ENCODE measurements around the gene SENP2. TPM values are rescaled to one million over a fixed set of nuclear protein-coding genes. Genes with fewer than 3 reads are reported as not detected.
"Not testable (repeated sequence)": the region's sequence is repeated elsewhere in the genome, so short reads cannot be mapped to it uniquely, and the experiment has no call there.

Gene SENP2
- total RNA-seq, 1 donor from 2014 or later = 25.1 TPM

DNA sequence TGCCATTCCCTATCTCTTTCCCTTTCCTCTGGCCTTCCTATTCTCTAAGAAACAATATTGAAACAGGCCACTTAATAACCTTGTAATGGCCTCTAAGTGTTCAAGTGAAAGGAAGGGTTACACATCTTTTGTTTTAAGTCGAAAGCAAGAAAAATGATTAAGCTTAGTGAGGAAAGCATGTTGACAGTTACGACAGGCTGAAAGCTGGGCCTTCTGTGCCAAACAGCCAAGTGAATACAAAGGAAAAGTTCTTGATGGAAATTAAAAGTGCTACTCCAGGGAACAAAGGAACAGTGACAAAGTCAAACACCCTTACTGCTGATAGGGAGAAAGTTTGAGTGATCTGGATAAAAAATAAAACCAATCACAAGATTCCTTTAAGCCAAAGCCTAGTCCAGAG lies 54.2 kb downstream of the SENP2 start:
- intact Hi-C loops (cut with DNase I) = no loop called here
- ATAC-seq (no peak), DNase-seq (ENCODE audit: missing footprints) (no peak)

DNA sequence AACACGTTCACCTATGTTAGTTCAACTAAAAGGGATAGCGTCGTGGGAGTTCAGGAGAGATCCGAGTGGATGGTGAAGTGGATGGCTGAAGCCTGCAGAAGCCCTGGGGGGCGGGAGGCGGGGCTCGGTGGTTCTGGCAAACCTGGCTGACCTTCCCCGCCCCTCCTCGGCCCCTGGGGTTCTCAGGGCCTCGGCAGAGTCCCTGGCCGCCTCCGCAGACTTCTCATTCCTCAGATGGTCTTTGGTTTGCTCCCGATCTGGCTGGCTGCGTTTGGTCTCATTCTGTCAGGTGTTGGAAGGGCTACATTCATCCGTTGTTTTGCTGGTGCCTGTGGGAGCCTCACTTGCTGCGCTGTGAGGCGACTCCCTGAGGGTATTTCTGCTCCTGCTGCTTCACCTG lies 59.1 kb downstream of the SENP2 start:
- intact Hi-C loops (cut with DNase I); ATAC-seq; DNase-seq (ENCODE audit: missing footprints): not testable (repeated sequence)

DNA sequence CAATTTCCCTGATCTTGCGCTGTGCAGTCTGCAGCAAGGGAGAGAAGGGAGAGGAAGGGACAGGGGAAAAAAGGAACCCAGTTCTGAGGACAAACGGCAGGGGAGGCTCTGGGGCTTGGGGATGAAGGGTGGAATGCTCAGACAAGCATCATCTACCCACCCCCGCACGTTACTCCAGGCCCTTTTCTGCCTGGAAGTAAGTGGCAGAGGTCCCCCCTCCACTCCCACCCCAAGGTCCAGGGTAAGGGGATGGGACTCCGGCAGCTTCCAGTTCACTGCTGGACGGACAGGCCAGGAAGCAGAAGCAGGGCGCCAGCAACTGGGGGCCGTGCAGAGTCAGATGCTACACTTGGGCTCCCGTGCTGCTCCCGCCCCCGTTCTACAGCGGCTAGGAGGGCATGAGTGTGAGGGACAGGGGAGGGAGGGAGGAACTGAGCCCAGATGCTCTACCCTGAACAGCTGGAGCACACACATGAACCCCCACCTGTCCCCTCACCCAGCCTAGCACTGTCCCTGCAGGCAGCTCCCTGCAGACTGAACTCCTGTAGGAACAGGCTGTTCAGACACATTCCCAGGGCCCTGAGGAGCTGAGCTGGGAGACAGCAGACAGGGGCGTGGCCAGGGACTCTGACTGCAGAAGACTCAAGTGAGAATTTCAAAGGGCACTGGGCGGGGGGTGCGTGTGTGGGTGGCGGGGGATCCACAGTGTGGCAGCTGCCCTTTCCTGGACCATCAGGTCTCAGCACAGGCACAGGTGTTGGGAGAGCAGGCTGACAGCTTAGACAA lies 59.7 kb downstream of the SENP2 start:
- no peak for DNase-seq (ENCODE audit: missing footprints)
- ATAC-seq = no peak
- intact Hi-C loops (cut with DNase I) = no loop called here

DNA sequence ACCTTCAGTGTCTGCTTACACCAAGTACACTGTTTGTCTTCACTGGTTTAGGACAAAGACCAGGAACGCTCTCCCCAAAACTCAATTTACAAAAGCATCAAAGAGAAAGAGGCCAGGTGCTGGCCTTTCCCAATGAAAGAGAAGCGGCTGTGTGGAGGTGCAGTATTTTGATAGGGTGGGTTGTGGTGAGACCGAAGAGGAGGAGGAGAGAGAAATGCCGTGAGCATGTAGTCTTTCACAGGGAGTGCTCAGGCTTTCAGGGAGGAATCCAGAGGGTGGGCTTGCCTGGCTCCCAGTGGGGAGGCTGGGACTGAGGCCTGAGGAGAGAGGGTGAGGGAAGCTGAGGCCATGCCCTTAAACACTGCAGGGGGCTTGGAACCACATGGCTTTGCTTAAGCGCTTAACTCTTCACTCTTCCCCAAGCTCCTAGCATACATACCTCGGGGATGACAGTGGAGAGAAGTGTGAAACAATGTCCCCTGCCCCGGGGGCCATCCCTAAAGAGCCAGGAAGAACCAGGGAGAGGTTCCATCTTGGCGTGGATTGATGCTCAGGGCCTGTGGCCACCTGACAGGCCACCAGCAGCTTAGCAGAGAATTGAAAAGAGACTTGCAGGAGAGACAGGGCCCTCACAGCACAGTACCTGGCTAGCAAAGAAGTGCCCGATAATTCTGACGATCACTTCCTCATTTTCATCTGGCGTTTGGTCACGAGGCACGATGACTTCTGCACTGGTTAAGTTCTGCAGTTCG lies 60.5 kb downstream of the SENP2 start:
- ATAC-seq (no peak), DNase-seq (ENCODE audit: missing footprints) (no peak)
- intact Hi-C loops (cut with DNase I) = no loop called here

DNA sequence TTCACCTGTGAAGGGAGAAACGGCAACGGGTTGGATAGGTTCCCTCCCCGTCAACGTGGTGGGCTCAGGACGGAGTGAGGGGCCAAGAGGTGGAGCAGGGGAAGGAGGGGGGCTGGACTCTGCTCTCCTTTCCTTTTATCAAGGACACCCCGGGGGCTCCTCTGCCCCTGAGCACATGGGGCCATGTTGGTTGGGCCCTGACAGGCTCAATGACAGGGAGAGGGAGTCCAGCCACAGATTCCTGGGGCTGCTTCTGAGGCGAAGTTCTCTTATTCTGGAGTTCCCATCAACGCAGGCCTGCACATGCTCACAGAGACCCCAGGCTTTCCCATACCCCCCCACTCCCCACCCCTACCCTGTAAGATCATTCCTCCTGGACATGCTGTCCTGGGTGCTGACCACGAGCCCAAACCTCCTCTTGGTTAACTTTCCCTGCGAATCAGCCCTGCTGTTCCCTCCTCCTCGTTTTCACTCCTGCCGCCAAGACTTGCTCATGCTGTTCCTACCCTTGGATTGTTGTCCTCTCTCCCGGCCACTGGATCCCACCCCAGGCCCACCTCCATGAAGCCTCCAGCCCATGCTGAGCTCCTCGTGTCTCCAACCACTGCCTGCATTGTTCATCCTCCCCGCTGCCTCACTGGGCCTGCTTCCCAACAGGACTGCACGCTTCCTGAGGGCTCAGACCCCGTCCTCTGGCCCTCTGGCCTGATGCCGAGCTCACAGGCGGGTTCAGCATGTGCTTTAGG lies 61.2 kb downstream of the SENP2 start:
- ATAC-seq (no peak), DNase-seq (ENCODE audit: missing footprints) (no peak)
- intact Hi-C loops (cut with DNase I) = no loop called here

DNA sequence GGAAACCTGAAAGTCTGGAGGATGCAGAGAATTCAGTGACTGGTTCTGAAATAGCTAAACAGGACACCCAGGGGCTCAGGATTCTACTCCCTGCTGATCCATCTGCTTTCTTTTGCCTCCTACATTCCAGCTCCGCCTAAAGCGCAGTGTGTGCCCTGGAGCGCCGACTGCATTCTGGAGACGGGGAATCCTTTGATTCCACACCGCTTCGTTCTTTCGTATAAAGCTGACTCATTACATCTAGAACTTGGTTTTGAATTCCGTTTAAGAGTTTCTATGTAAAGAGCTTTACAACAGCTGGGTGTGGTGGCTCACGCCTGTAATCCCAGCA lies 61.8 kb downstream of the SENP2 start:
- no peak for ATAC-seq
- intact Hi-C loops (cut with DNase I) = no loop called here
- no peak for DNase-seq (ENCODE audit: missing footprints)

DNA sequence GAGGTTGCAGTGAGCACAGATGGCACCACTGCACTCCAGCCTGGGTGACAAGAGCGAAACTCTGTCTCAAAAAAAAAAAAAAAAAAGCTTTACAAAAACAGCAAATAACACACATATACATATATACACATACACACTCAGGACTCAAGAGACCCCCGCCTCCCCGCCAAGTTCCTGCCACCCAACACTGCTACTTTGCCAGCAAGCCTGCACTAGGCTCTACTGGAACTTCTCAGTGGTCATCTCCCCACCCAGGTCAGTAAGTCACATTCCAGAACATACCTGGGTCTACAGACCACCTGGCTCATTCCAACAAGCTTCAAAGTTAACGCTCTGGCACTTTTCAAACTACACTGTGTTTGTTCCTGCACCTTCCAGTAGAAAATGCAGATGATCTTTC lies 62.3 kb downstream of the SENP2 start:
- no peak for ATAC-seq
- DNase-seq (ENCODE audit: missing footprints) = no peak
- intact Hi-C loops (cut with DNase I) = no loop called here

DNA sequence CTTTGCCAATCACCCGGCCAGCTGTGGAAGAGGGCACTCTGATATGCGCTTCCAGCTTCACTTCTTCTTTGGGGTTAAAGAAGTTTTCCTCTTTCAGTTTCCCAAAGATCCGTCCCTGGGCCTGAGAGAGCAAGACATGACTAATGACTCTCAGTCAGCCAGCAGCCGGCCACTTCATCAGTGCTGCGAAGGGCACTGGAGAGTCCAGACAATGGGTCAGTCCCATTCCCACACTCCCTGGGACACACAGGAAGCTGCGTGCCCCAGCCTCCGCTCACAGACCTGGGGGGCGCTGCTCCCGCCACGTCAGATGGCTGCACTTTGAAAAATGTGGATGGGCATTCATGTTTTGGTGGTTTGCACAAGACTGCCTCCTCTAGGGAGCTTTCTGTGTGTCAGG lies 63.3 kb downstream of the SENP2 start:
- no peak for ATAC-seq
- no peak for DNase-seq (ENCODE audit: missing footprints)
- intact Hi-C loops (cut with DNase I) = no loop called here

DNA sequence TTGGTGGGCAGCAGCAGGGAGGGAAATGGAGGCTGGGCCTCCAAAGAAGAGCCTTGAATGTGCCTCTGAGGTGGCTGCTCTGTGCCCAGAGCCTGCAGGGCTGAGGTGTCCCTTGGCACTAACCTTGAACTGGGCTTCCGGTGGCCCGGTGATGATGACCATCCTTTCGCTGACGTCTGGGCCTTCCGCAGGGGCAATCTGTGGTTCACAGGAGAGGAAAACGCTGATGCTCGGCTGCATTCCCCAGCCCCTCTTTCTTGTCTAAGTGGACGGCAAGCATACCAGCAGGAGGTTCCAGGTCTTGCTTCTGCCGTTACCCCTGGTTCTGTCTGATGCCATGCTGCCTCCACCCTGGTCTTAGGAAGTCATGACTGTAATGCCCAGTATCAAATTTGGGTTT lies 65.9 kb downstream of the SENP2 start:
- DNase-seq (ENCODE audit: missing footprints) = no peak

DNA sequence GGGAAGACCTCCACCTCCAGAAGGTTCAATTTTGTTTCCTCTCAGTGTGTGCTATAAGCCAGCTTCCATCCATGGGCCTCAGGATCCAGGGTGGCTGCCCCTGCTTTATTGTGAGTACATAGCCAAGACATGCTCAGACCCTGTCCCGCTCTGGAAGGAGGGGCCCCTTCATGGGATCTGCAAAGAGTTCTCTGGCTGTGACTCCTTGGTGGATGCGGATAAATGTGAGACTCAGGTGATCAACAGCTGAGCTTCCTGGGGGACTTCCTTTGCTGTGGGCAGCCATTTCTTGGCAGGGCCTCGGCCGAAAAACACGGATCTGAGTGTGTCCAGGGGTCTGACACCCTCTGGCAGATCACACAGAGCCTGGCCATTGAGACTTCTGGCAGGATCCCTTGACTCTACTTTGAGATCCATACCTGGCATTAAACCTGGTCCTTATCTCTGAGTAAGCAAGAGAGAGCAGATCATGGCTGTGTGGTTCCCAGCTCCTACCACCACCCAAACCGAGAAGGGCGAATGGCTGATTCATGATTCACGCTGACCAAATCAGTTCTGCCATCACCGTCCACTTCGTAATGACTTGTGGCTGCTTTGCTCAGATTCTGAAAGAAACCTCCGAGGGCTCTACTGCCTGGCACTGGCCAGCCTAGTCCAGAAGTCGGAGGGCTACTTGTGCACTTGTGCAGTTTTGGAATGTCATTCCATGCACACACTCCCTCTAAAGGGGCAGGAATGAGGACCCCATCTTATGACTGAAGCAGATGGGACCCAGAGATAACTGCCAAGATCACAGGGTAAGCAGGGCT lies 68.1 kb downstream of the SENP2 start:
- DNase-seq (ENCODE audit: missing footprints) (no peak), ATAC-seq (no peak)

More for the DNA sequence above, 65.9 kb downstream of the SENP2 start:
- ATAC-seq = no peak
- intact Hi-C loops (cut with DNase I) = no loop called here

DNA sequence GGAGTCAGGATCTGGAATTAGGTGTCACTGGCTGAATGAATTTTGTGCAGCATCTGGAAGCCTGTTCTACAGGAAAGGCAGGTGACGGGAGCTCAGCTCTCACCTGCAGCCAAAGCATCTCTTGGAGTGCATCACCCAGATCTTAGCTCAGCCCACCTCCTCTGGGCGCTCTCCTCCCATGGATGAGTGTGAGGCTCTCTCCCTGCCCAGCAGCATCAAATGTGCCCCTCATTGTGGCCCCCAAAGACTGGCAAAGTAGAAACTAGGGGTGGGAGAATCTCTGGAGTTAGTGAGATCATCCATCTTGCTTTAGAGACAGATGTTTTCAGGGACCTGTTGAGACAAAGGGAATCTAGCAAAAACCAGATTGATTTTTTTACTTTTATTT lies 68.7 kb downstream of the SENP2 start:
- no peak for ATAC-seq
- no peak for DNase-seq (ENCODE audit: missing footprints)
- intact Hi-C loops (cut with DNase I) = no loop called here

More for the DNA sequence above, 68.1 kb downstream of the SENP2 start:
- intact Hi-C loops (cut with DNase I) = no loop called here

DNA sequence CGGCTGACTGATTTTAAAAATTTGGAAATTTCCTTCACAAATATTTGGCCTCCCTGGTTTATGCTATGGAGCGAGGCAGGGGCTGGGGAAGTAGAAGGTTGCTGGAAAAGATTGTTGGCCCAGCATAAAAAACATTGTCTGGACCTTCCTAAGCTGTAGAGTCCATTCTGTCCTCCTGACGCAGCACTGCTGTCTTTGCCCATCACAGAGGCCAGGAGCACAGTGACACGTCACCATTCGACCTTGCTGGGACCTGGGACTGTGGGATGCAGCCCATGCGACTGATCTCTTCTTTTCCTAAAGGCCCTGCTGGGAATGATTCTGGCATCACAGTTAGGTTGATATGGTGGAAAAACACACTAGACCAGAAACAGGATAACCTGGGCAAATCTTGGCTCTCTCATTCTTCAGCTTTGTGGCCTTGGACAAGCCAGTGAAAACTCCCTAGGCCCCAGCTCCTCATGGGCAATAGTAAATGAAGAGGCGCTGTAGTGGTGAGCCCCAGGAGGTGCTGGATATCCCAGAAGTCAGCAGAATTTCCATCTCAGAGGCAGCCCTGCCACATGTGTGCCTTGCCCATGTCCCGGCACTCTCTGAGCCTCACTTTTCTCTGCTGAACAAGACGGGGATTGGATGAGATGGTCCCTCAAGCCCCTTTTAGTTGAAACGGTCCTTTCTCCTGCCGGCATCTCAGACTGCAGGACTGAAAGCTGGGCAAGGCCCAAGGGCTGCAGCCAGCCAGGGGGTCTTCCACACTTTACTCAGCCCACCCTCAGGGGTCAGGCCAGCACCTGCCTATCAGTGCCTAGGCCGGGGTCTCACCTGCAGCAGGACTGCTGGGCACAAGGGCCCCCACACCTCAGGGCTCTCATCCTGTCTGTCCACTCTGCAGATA lies 69.6 kb downstream of the SENP2 start:
- DNase-seq (ENCODE audit: missing footprints) = no peak
- ATAC-seq = no peak
- intact Hi-C loops (cut with DNase I) = no loop called here

DNA sequence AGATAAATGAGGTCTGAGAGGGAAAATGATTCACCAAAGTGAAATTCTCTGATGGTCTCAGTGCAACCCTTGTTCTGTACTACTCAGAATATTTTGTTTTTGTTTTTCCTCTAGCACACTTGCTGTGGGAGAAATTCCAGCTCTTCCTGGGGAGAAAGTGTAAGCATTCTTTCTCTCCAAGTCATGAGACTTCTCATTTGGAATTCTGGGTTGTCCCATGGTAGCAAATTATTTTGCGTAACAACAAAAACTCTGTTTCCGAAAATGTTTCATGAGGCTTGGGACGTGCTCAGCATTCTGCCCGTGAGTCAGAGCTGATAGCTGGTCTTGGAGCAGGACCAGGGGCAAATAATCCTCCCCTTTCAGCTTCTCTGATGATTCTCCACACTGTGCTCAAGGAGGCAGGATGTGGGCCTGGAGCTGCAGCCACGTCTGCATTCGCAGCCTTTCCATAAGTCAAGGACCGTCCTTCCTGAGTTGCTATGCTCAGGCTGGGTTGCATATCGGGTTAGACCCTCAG lies 70.3 kb downstream of the SENP2 start:
- ATAC-seq (peak; percentile 86), DNase-seq (ENCODE audit: missing footprints) (no peak)
- intact Hi-C loops (cut with DNase I) = no loop called here

DNA sequence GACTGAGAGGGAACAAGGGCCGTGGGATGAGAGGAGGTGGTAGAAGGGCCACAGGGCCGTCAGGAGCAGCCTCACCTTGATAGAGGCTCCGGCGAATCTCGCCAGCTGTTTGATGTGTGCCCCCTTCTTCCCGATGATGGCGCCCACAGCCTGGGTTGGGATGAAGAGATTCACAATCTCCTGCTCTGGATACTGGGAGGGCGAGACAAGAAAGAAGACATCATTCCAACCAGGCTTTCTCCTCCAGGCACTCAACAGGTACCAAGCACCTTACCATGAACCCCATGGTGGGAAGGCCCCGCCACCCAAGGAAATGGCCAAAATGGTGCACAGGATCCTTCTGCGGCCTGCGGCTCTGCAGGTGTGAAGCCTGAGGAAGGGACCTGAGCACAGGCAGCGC lies 71.1 kb downstream of the SENP2 start:
- intact Hi-C loops (cut with DNase I) = no loop called here
- DNase-seq (ENCODE audit: missing footprints) = no peak
- no peak for ATAC-seq

DNA sequence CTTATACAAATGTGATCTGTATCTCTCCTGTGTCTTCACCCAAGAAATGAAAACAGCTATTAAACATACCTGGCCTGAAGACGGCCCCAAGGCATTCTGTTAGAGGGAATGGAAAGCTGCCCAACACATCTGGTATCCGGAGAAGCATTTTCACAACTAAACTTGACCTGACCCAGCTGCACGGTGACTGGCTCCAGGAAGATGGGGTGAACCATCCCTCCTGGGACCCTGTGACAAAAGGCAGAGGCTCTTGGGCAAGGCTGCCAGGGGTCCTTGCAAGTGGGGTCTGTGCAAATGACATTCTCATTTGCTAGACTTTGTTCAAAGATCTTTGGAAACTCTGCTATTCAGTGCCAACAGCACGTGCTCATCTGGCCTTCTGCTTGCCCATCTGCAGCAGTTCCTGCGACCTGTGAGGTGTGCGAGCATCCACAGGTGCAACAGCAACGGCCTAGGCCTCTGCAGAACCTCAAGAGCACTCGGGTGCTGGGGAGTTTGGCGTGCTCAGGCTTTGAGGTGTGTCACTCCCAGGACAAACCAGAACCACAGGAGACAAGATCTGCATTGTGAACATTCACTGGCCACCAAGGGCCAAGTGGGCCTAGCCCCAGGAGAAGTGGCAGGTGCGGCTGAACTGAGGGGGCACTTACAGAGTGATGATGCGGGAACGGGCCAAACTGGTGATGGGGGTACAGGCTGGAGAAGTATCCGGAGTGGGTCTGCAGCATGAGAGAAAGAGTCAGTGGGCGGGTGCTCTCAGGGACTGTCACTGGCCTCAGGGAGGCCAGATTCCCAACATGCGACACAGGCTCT lies 71.8 kb downstream of the SENP2 start:
- intact Hi-C loops (cut with DNase I) = no loop called here
- ATAC-seq = no peak
- no peak for DNase-seq (ENCODE audit: missing footprints)

DNA sequence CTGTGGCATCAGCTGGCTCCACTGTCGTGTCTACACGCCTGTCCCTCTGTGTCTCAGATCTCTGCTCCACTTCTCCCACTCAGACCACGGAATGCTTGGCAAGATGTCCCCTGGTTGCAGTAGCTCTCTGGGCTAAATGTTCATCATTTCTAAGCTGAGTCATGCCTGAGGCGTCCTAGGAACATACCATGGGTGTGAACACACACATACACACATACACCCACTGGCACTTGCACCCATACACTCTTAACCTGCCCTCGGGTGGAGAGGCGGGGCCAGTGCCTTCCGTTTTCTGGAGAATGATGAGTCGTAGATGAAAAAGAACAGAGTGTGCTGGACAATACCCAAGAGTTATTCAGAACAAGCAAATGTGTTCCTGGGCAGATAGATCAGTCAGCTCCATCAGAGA lies 72.4 kb downstream of the SENP2 start:
- ATAC-seq (peak; percentile 61), DNase-seq (ENCODE audit: missing footprints) (no peak)
- intact Hi-C loops (cut with DNase I) = no loop called here

DNA sequence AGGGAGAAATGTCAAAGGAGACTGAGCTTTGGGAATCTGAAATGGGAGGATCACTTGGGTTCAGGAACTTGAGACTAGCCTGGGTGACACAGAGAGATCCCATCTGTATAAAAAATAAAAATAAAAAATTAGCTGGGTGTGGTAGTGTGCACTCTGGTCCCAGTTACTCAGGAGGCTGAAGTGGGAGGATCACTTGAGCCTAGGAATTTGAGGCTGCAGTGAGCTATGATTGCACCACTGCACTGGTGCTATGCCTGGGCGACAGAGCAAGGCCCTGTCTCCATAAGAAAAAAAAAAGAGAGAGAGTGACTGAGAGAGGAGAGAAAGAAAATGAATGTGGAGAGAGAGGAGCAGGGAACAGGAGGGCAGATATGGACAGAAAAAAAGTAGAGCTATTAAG lies 72.8 kb downstream of the SENP2 start:
- ATAC-seq (peak; percentile 1), DNase-seq (ENCODE audit: missing footprints) (no peak)
- intact Hi-C loops (cut with DNase I) = no loop called here
